Right cardiac atrium (tissue), 5 donors: ENCODE measurements around the gene TRIM47. TPM values are rescaled to one million over a fixed set of nuclear protein-coding genes. Genes with fewer than 3 reads are reported as not detected.
A peak's percentile ranks its signal among the peaks of the same experiment; 100 is the strongest.

Source experiments
- ATAC-seq, 2 donors: fragments of 200-7000 bp; cut with Tn5 transposase; one replicate each; pipeline versions ENCODE4 v1.8.0 to v1.9.1; 2020; ENCODE audit warnings: moderate library complexity in 2 of 2, mild to moderate bottlenecking in 1 of 2
- DNase-seq, 3 donors: peaks; one replicate each; pipeline ENCODE4 v3.0.0-alpha.2; 2020
- H3K27ac ChIP-seq: one replicate; pipeline ENCODE4 v1.5.1; 2013; ENCODE audit warnings: mild to moderate bottlenecking, low read length, control low read depth, moderate library complexity
- H3K27me3 ChIP-seq: one replicate; pipeline ENCODE4 v1.6.1; 2013; ENCODE audit not compliant: control insufficient read depth, insufficient read depth
- H3K4me1 ChIP-seq: one replicate; pipeline ENCODE4 v1.6.1; 2013; ENCODE audit warnings: low read length; ENCODE audit not compliant: control insufficient read depth, insufficient read depth
- H3K4me3 ChIP-seq: one replicate; pipeline ENCODE4 v1.5.1; 2013; ENCODE audit warnings: low read length, control low read depth
- H3K9me3 ChIP-seq: one replicate; pipeline ENCODE4 v1.6.1; 2013; ENCODE audit warnings: low read length; ENCODE audit not compliant: control insufficient read depth
- WGBS: extraction: QIAGEN DNeasy Blood & Tissue Kit; methylation state at CpG from one replicate; pipeline ENCODE4 v1.1.7; 2013; 5-methylcytosine and 5-hydroxymethylcytosine counted together
- intact Hi-C, 4 donors: fragments of 100-400 bp; cut with DNase I; formaldehyde crosslinking; loops; one replicate each; pipeline versions ENCODE4 v1.11.0 to v1.14.0; 2022 to 2023
- polyA plus RNA-seq: library from polyadenylated mRNA; stranded (reverse); fragments of 200-250 nt; gene quantifications from one replicate; pipeline ENCODE4 v1.2.3, GENCODE V29; 2013
- total RNA-seq, 4 donors: library from RNA; stranded (reverse); fragmentation: NEBNext Ultra II Directional; extraction: Animal tissue kit (Norgen Biotek cat#: 25700); gene quantifications; one replicate each; pipeline ENCODE4 v1.2.1, GENCODE V29; 2021
- donor health status: healthy with polysubstance abuse.
- donor health status: DM: no; HTN: yes; CAD: no.
- donor health status: DM: no; HTN: no; CAD: no.
- donor health status: DM: no; HTN: yes; CAD: no; lungs with severe emphysema.
- donor health status: DM: yes; HTN: yes; CAD: no.

The TRIM47 gene
- total and polyA plus RNA-seq, 5 donors = 19.2 to 25.9 (median 25.1) TPM

GRCh38 chr17:75825748-75826370 lies 52.5 kb downstream of the TRIM47 start:
- H3K9me3 ChIP-seq = no peaks in the 10 kb centered on the region
- peaks cover 9% of the 10 kb centered on the region for H3K4me1 ChIP-seq
- no peak overlapping the region for H3K4me3 ChIP-seq
- DNase-seq (peak in 1 of 3 donors; percentile 17), ATAC-seq (no peak)
- 90% methylated on average over 12 of the region's 12 CpGs for WGBS
- H3K27me3 ChIP-seq = no peaks in the 10 kb centered on the region
- H3K27ac ChIP-seq = no peak overlapping the region
- intact Hi-C loops = loop anchor here in 1 of 4 donors (5.0 kb wide), 1 partner anchor 39 kb away; no protein-coding TSS in a partner anchor

DNA sequence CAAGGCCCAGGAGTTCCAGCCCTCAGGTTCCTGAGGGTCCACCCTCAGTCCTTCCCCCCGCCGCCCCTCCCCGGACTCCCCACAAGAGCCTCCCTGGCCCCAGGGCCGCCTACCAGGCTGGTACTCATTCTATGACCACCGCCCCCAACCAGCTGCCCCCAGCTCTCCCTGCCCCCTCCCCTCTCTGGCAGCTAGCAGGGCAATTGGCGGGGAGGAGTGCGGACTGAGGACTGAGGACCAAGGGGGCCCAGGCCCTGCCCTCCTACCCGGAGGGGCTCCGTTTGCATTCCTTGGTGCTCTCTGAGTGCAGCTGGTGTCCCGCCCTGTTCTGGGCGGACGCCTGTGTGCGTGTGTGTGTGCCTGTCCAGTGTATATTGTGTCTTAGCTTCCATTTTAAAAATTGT lies 53.2 kb downstream of the TRIM47 start:
- H3K27me3 ChIP-seq = no peaks in the 10 kb centered on the region
- WGBS = 86% methylated on average over 13 of the region's 13 CpGs
- H3K4me1 ChIP-seq = peaks cover 9% of the 10 kb centered on the region
- no peak overlapping the region for H3K27ac ChIP-seq
- intact Hi-C loops = loop anchor here in 1 of 4 donors (5.0 kb wide), 1 partner anchor 38 kb away; no protein-coding TSS in a partner anchor
- no peaks in the 10 kb centered on the region for H3K9me3 ChIP-seq
- no peak overlapping the region for H3K4me3 ChIP-seq
- ATAC-seq = no peak
- DNase-seq = peak in 2 of 3 donors; percentile 55 to 64

GRCh38 chr17:75824666-75825065 lies 53.7 kb downstream of the TRIM47 start:
- DNase-seq (no peak), ATAC-seq (no peak)
- WGBS = 35% methylated on average over 2 of the region's 2 CpGs
- no peak overlapping the region for H3K4me3 ChIP-seq
- no peaks in the 10 kb centered on the region for H3K9me3 ChIP-seq
- H3K27ac ChIP-seq = no peak overlapping the region
- no peaks in the 10 kb centered on the region for H3K27me3 ChIP-seq
- intact Hi-C loops = loop anchor here in 1 of 4 donors (5.0 kb wide), 1 partner anchor 37 kb away; no protein-coding TSS in a partner anchor
- peaks cover 9% of the 10 kb centered on the region for H3K4me1 ChIP-seq

Other genes with a start within 250 kb of the TRIM47 start
- 10 to 100 TPM in 2 of 4 donors, 1 to 10 TPM in 2; 6.9 to 12.2 (median 9.6) TPM for gene SMIM5, start 245.1 kb downstream of the TRIM47 start, total RNA-seq
- gene SMIM5, start 245.1 kb downstream of the TRIM47 start, polyA plus RNA-seq = 13.5 TPM
- gene RECQL5, start 211.4 kb downstream of the TRIM47 start, total RNA-seq = 10 to 100 TPM in 3 of 4 donors, 1 to 10 TPM in 1; 7.9 to 19.9 (median 14.8) TPM
- gene RECQL5, start 211.4 kb downstream of the TRIM47 start, polyA plus RNA-seq = 13.5 TPM
- gene SAP30BP, start 211.2 kb downstream of the TRIM47 start, total RNA-seq = 10 to 100 TPM; 51.0 to 66.5 (median 56.3) TPM
- gene SAP30BP, start 211.2 kb downstream of the TRIM47 start, polyA plus RNA-seq = 58.5 TPM
- gene ITGB4, start 157.1 kb downstream of the TRIM47 start, total RNA-seq = 10 to 100 TPM; 19.9 to 29.7 (median 23.6) TPM
- 12.7 TPM for gene ITGB4, start 157.1 kb downstream of the TRIM47 start, polyA plus RNA-seq
- gene GALK1, start 113.4 kb downstream of the TRIM47 start, total RNA-seq = 10 to 100 TPM; 15.9 to 19.5 (median 17.3) TPM
- gene GALK1, start 113.4 kb downstream of the TRIM47 start, polyA plus RNA-seq = 22.6 TPM
- 10 to 100 TPM; 18.2 to 22.5 (median 19.9) TPM for gene UNK, start 93.8 kb downstream of the TRIM47 start, total RNA-seq
- 20.8 TPM for gene UNK, start 93.8 kb downstream of the TRIM47 start, polyA plus RNA-seq
- gene UNC13D, start 34.2 kb downstream of the TRIM47 start, total RNA-seq = 10 to 100 TPM; 12.6 to 30.4 (median 27.4) TPM
- 18.8 TPM for gene UNC13D, start 34.2 kb downstream of the TRIM47 start, polyA plus RNA-seq
- 100 to 1,000 TPM; 112 to 128 (median 118) TPM for gene WBP2, start 23.2 kb downstream of the TRIM47 start, total RNA-seq
- 109 TPM for gene WBP2, start 23.2 kb downstream of the TRIM47 start, polyA plus RNA-seq
- gene TRIM65, start 18.4 kb upstream of the TRIM47 start, total RNA-seq = 10 to 100 TPM in 1 of 4 donors, 1 to 10 TPM in 3; 5.7 to 10.7 (median 7.7) TPM
- gene TRIM65, start 18.4 kb upstream of the TRIM47 start, polyA plus RNA-seq = 7.9 TPM
- gene MRPL38, start 26.3 kb upstream of the TRIM47 start, total RNA-seq = 10 to 100 TPM; 64.1 to 94.2 (median 83.8) TPM
- 57.9 TPM for gene MRPL38, start 26.3 kb upstream of the TRIM47 start, polyA plus RNA-seq
- 1 to 10 TPM; 4.8 to 5.5 (median 5.1) TPM for gene FBF1, start 62.5 kb upstream of the TRIM47 start, total RNA-seq
- 5.0 TPM for gene FBF1, start 62.5 kb upstream of the TRIM47 start, polyA plus RNA-seq
- 10 to 100 TPM; 56.9 to 67.5 (median 62.3) TPM for gene ACOX1, start 100.6 kb upstream of the TRIM47 start, total RNA-seq
- gene ACOX1, start 100.6 kb upstream of the TRIM47 start, polyA plus RNA-seq = 18.7 TPM
- 10 to 100 TPM in 2 of 4 donors, 1 to 10 TPM in 2; 8.5 to 12.1 (median 9.9) TPM for gene TEN1, start 100.7 kb upstream of the TRIM47 start, total RNA-seq
- gene TEN1, start 100.7 kb upstream of the TRIM47 start, polyA plus RNA-seq = 22.5 TPM
- 1 to 10 TPM; 2.4 to 2.6 (median 2.5) TPM for gene CDK3, start 122.3 kb upstream of the TRIM47 start, total RNA-seq
- 2.9 TPM for gene CDK3, start 122.3 kb upstream of the TRIM47 start, polyA plus RNA-seq
- gene EVPL, start 148.7 kb upstream of the TRIM47 start, total RNA-seq = under 1 TPM in 3 of 4 donors, not detected in 1; 0.06 to 0.09 (median 0.09) TPM
- 0.02 TPM for gene EVPL, start 148.7 kb upstream of the TRIM47 start, polyA plus RNA-seq
- 10 to 100 TPM; 59.9 to 63.5 (median 61.5) TPM for gene SRP68, start 193.9 kb upstream of the TRIM47 start, total RNA-seq
- gene SRP68, start 193.9 kb upstream of the TRIM47 start, polyA plus RNA-seq = 34.6 TPM
- not detected for gene GALR2, start 196.2 kb upstream of the TRIM47 start, total RNA-seq
- not detected for gene GALR2, start 196.2 kb upstream of the TRIM47 start, polyA plus RNA-seq
- gene ZACN, start 200.6 kb upstream of the TRIM47 start, total RNA-seq = not detected
- 1.5 TPM for gene ZACN, start 200.6 kb upstream of the TRIM47 start, polyA plus RNA-seq
- 10 to 100 TPM; 74.5 to 93.5 (median 84.8) TPM for gene EXOC7, start 225.2 kb upstream of the TRIM47 start, total RNA-seq
- gene EXOC7, start 225.2 kb upstream of the TRIM47 start, polyA plus RNA-seq = 40.4 TPM